CD14-positive monocyte (primary cell): ENCODE measurements around the gene UNG. TPM values are rescaled to one million over a fixed set of nuclear protein-coding genes. Genes with fewer than 3 reads are reported as not detected.
A peak's percentile ranks its signal among the peaks of the same experiment; 100 is the strongest.

Source experiments
- DNase-seq, 3 donors: peaks; one replicate each; pipeline ENCODE4 v3.0.0-alpha.2; 2011 to 2022
- H2AFZ ChIP-seq: 2 replicates; pipeline ENCODE4 v1.6.0; 2012; ENCODE audit warnings: mild to moderate bottlenecking, low read depth, low read length, inconsistent platforms; ENCODE audit not compliant: insufficient read depth, poor library complexity, severe bottlenecking
- H3K27ac ChIP-seq, 2 donors: 1 replicate in 1 of 2; 2 replicates in 1 of 2; pipeline ENCODE4 v1.5.1; 2012 to 2013; ENCODE audit warnings: low read length in 2 of 2, control low read depth in 1 of 2, inconsistent platforms in 1 of 2, low read depth in 1 of 2, mild to moderate bottlenecking in 1 of 2
- H3K27me3 ChIP-seq, 2 donors: one replicate each; pipeline versions ENCODE4 v1.6.0 to v1.6.1; 2011 to 2013; ENCODE audit warnings: low read length in 2 of 2; ENCODE audit not compliant: control insufficient read depth in 2 of 2, insufficient read depth in 2 of 2
- H3K36me3 ChIP-seq, 2 donors: replicated peaks in 1 of 2; 1 replicate in 1 of 2; 2 replicates in 1 of 2; pipeline versions ENCODE4 v1.5.1 to v1.6.1; 2012 to 2013; ENCODE audit warnings: low read length in 2 of 2, control low read depth in 1 of 2, inconsistent platforms in 1 of 2, mild to moderate bottlenecking in 1 of 2; ENCODE audit not compliant: insufficient read depth in 2 of 2, control insufficient read depth in 1 of 2
- H3K4me1 ChIP-seq, 2 donors: 1 replicate in 1 of 2; 2 replicates in 1 of 2; pipeline versions ENCODE4 v1.5.1 to v1.6.1; 2012 to 2013; ENCODE audit warnings: low read length in 2 of 2, control low read depth in 1 of 2, inconsistent platforms in 1 of 2, mild to moderate bottlenecking in 1 of 2, moderate library complexity in 1 of 2; ENCODE audit not compliant: insufficient read depth in 2 of 2, control insufficient read depth in 1 of 2
- H3K4me2 ChIP-seq: replicated peaks from 2 replicates; pipeline ENCODE3; 2012; ENCODE audit warnings: low read length, moderate library complexity, mild to moderate bottlenecking; ENCODE audit not compliant: poor library complexity, severe bottlenecking; ENCODE audit errors: extremely low read depth
- H3K4me3 ChIP-seq, 3 experiments: fragments of 200-600 bp in 1 of 3; sonication (generic) in 1 of 3; replicated peaks in 1 of 3; 1 replicate in 2 of 3; 2 replicates in 1 of 3; pipeline ENCODE4 v1.5.1; 2011 to 2013; ENCODE audit warnings: low read length in 3 of 3, mild to moderate bottlenecking in 3 of 3, control low read depth in 2 of 3, low read depth in 2 of 3, inconsistent platforms in 1 of 3, moderate library complexity in 1 of 3
- H3K79me2 ChIP-seq: 2 replicates; pipeline ENCODE4 v1.6.0; 2012; ENCODE audit warnings: mild to moderate bottlenecking, control low read depth, inconsistent platforms, low read length, moderate library complexity; ENCODE audit not compliant: insufficient read depth
- H3K9ac ChIP-seq: 2 replicates; pipeline ENCODE4 v1.6.0; 2017; ENCODE audit warnings: low read length, mild to moderate bottlenecking; ENCODE audit not compliant: insufficient read depth, poor library complexity, severe bottlenecking
- H3K9me3 ChIP-seq, 2 donors: replicated peaks in 1 of 2; 1 replicate in 1 of 2; 2 replicates in 1 of 2; pipeline versions ENCODE4 v1.5.1 to v1.6.1; 2012 to 2013; ENCODE audit warnings: low read length in 2 of 2, control low read depth in 1 of 2; ENCODE audit not compliant: control insufficient read depth in 1 of 2, insufficient read depth in 1 of 2
- H4K20me1 ChIP-seq: 2 replicates; pipeline ENCODE4 v1.6.0; 2012; ENCODE audit warnings: mild to moderate bottlenecking, low read length, control low read depth, moderate library complexity; ENCODE audit not compliant: insufficient read depth
- H3K27ac Mint-ChIP-seq, 7 donors: one replicate each; pipeline ENCODE4 v1.8.0; 2020; ENCODE audit warnings: mild to moderate bottlenecking in 7 of 7, mixed read lengths in 7 of 7, moderate library complexity in 6 of 7, inconsistent platforms in 2 of 7
- H3K27me3 Mint-ChIP-seq, 3 donors: one replicate each; pipeline ENCODE4 v1.8.0; 2021 to 2022; ENCODE audit warnings: low read depth in 3 of 3, mild to moderate bottlenecking in 3 of 3, mixed read lengths in 3 of 3, moderate library complexity in 3 of 3, inconsistent platforms in 1 of 3
- H3K36me3 Mint-ChIP-seq, 2 donors: one replicate each; pipeline ENCODE4 v1.8.0; 2020; ENCODE audit warnings: mixed read lengths in 2 of 2, inconsistent platforms in 1 of 2, mild to moderate bottlenecking in 1 of 2
- H3K4me1 Mint-ChIP-seq: one replicate; pipeline ENCODE4 v1.8.0; 2020; ENCODE audit warnings: mild to moderate bottlenecking, mixed read lengths
- H3K4me3 Mint-ChIP-seq, 2 donors: one replicate each; pipeline ENCODE4 v1.8.0; 2020; ENCODE audit warnings: mild to moderate bottlenecking in 2 of 2, mixed read lengths in 2 of 2, moderate library complexity in 1 of 2
- H3K9me3 Mint-ChIP-seq, 7 donors: one replicate each; pipeline ENCODE4 v1.8.0; 2020 to 2022; ENCODE audit warnings: mixed read lengths in 7 of 7, mild to moderate bottlenecking in 6 of 7, moderate library complexity in 6 of 7, inconsistent platforms in 2 of 7
- CTCF ChIP-seq: fragments of 200-600 bp; IDR thresholded peaks from one replicate; pipeline ENCODE4 v1.8.0; 2022; ENCODE audit warnings: antibody characterized with exemption, mild to moderate bottlenecking
- WGBS: methylation state at CpG from one replicate; pipeline ENCODE4 v1.1.5; 2013; ENCODE audit warnings: missing lambda C conversion rate; ENCODE audit not compliant: insufficient coverage; 5-methylcytosine and 5-hydroxymethylcytosine counted together
- intact Hi-C, 2 donors: fragments of 100-400 bp; cut with micrococcal nuclease; formaldehyde crosslinking; loops; one replicate each; pipeline versions ENCODE4 v1.15.0 to v1.15.1; 2023
- polyA plus RNA-seq, 3 donors: library from polyadenylated mRNA; depleted of rRNA in 1 of 3; unstranded in 2 of 3; stranded (reverse) in 1 of 3; fragments of 300-500 nt in 2 of 3; fragments of >200 nt in 1 of 3; fragmentation: Illumina TruSeq in 2 of 3; gene quantifications; 1 replicate in 2 of 3; 2 replicates in 1 of 3; pipeline ENCODE4 v1.2.3, GENCODE V29; 2012 to 2021

Gene UNG
- polyA plus RNA-seq, 3 donors: 1.1 to 2.1 (median 2.0) TPM

- H3K27me3 Mint-ChIP-seq: peaks cover 0 to 2% (median 0%) of the 10 kb centered on the region in 3 donors
- no peaks in the 10 kb centered on the region for H3K27me3 ChIP-seq
- no peaks in the 10 kb centered on the region for H3K36me3 ChIP-seq
- no peaks in the 10 kb centered on the region for H3K4me1 ChIP-seq
- H3K36me3 Mint-ChIP-seq: no peaks in the 10 kb centered on the region
- H3K27ac Mint-ChIP-seq: no peak overlapping the region
- no peaks in the 10 kb centered on the region for H3K4me1 Mint-ChIP-seq
- no peak overlapping the region for H2AFZ ChIP-seq
- no peaks in the 10 kb centered on the region for H3K9me3 ChIP-seq
- peaks cover 0 to 9% (median 2%) of the 10 kb centered on the region in 7 donors for H3K9me3 Mint-ChIP-seq
- H3K27ac ChIP-seq: no peak overlapping the region
- no peak overlapping the region for H3K4me3 ChIP-seq
- H3K4me2 ChIP-seq: no peak overlapping the region
- TF ChIP-seq CTCF: no peak
- H4K20me1 ChIP-seq: no peaks in the 10 kb centered on the region
- H3K79me2 ChIP-seq: no peaks in the 10 kb centered on the region
- no peak overlapping the region for H3K4me3 Mint-ChIP-seq
- no peak overlapping the region for H3K9ac ChIP-seq
- DNase-seq: no peak
- WGBS: 83% methylated on average over 2 of the region's 7 CpGs
- intact Hi-C loops: no loop called here
Measured at GRCh38 chr12:109139791-109140190, 42.4 kb downstream of the UNG start.

GRCh38 chr12:109140560-109140959 lies 43.2 kb downstream of the UNG start:
- no peak overlapping the region for H2AFZ ChIP-seq
- Mint-ChIP-seq H3K36me3 (no peaks in the 10 kb centered on the region), H3K27ac (peak overlapping the region in 1 of 7 donors; percentile 40), H3K9me3 (peaks cover 0 to 9% (median under 1%) of the 10 kb centered on the region in 7 donors), H3K4me3 (no peak overlapping the region), H3K27me3 (peaks cover 0 to 2% (median 0%) of the 10 kb centered on the region in 3 donors), H3K4me1 (no peaks in the 10 kb centered on the region)
- no peaks in the 10 kb centered on the region for H3K79me2 ChIP-seq
- H3K9me3 ChIP-seq: no peaks in the 10 kb centered on the region
- H4K20me1 ChIP-seq: no peaks in the 10 kb centered on the region
- H3K36me3 ChIP-seq: no peaks in the 10 kb centered on the region
- H3K4me1 ChIP-seq: no peaks in the 10 kb centered on the region
- intact Hi-C loops: no loop called here
- WGBS: 94% methylated on average over 4 of the region's 4 CpGs
- H3K9ac ChIP-seq: no peak overlapping the region
- H3K4me3 ChIP-seq: no peak overlapping the region
- H3K4me2 ChIP-seq: no peak overlapping the region
- TF ChIP-seq CTCF: no peak
- no peaks in the 10 kb centered on the region for H3K27me3 ChIP-seq
- no peak overlapping the region for H3K27ac ChIP-seq
- no peak for DNase-seq
